ENCODE data around the gene SDK1.

The SDK1 gene, protein sequence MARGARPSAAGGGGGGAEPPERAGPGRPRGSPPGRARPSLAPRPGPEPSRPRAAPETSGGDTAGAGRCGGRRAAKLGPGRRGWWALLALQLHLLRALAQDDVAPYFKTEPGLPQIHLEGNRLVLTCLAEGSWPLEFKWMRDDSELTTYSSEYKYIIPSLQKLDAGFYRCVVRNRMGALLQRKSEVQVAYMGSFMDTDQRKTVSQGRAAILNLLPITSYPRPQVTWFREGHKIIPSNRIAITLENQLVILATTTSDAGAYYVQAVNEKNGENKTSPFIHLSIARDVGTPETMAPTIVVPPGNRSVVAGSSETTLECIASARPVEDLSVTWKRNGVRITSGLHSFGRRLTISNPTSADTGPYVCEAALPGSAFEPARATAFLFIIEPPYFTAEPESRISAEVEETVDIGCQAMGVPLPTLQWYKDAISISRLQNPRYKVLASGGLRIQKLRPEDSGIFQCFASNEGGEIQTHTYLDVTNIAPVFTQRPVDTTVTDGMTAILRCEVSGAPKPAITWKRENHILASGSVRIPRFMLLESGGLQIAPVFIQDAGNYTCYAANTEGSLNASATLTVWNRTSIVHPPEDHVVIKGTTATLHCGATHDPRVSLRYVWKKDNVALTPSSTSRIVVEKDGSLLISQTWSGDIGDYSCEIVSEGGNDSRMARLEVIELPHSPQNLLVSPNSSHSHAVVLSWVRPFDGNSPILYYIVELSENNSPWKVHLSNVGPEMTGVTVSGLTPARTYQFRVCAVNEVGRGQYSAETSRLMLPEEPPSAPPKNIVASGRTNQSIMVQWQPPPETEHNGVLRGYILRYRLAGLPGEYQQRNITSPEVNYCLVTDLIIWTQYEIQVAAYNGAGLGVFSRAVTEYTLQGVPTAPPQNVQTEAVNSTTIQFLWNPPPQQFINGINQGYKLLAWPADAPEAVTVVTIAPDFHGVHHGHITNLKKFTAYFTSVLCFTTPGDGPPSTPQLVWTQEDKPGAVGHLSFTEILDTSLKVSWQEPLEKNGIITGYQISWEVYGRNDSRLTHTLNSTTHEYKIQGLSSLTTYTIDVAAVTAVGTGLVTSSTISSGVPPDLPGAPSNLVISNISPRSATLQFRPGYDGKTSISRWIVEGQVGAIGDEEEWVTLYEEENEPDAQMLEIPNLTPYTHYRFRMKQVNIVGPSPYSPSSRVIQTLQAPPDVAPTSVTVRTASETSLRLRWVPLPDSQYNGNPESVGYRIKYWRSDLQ (N-terminal part only)

DNA sequence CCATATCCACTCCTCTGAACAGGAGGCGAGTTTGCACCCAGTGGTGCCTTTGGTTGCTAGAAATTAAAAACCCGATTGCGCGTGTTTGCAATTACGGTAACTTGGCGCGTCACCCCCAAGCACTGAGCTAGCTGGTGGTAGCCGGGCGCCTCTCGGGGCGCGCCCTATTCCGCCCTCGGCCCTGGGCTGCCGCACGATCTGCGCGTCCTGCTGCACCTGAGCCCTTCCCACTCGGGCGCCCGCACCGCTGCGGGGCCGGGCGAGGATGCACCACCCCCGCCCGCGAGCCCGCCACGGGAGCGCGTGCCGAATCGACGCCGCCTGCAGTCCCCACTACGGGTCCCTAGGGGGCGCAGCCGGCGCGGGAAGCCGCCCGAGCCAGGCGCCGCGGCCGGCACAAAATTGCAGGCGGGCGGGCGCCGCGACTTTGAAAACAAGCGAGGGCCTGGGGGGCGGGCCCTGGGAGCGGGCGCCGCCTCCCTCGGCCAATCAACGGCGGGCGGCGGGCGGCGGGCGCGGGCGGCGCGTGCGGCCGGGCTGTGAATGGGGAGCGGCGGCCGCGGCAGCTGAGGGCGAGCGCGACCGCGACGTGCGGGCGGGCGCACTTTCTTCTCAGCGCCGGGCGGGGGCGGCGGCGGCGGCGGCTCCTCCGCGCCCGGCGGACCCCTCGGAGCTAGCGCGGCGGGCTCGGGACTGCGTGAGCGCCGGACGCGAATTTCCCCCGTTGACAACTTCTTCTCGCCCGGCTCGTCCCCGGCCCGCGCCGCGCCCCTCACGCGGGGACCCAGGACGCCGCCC lies at the start of gene SDK1:
TSS of gene SDK1 (plus strand) at position 602 of the 798 bp plus-strand sequence. CDS start 335 bp downstream, outside the sequence.
- DNase-seq: peak; percentile 22

- no peak for DNase-seq
Observed at GRCh38 chr7:3254718-3255117, 46.3 kb upstream of the SDK1 start.

GRCh38 chr7:3259711-3260400 lies 41.2 kb upstream of the SDK1 start:
- no peak for DNase-seq

DNA sequence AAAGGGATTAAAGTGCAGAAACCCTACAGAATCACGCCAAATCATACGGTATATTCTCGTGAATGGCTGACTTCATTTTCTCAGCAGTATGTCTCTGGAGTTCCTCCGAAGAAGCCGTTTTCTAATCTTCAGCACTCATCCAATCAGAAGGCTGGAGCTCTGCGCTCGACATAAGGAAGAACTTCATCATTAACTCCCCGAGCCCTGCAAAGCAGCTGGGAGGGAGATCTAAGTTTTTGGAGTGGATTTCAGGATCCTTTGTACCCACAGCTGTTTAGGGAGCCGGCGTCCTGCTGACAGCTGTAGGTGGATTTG lies 40.7 kb upstream of the SDK1 start:
- no peak for DNase-seq

DNA sequence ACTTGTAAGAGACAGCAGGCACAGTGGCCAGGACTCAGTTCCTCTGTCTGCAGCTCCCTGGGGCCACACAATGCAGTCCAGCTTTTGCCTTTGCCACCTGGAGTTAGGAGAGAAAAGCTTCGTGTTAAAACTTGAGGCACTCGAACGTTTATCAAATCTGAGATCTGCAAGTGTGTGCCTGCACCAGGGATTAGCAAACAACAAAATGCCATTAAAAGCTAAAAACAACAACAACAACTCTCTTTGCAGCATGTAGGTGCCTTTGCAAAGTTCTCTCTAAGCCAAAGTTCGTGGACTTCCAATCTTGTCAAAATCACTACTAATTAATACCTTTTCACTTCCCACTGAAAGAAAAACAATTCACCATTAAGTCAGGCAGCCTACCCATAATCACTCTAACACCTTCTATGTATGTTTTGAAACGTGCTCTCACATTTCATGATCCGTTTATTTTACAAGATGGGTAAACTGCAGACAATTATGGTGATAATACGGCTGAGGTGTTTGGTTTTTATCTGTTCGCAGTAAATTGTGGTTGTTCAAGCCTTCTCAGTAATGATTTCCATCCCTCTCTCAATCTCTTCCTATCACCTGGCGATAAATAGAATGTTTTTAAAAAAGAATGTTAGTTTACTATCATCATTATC lies 36.2 kb upstream of the SDK1 start:
- no peak for DNase-seq

DNA sequence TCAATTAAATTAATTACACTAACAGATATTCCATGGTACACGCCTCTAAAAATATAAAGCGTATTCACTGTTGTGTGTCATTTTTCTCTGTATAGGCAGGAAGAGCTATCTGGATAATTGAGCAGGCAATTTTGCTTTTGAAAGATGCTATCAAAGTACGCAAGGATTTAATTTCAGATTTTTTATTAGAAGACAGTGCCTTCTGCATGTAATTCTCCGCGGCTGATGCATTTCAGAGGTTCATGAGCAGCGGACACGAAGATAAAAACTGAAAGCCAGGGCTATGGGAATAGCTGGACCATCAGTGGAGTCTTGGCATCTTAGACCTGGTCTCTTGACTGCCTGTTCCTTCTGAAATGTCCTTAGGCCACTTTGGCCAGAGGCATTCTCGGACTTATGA lies 35.7 kb upstream of the SDK1 start:
- DNase-seq: no peak

- DNase-seq: no peak
Observed at GRCh38 chr7:3266240-3266639, 34.8 kb upstream of the SDK1 start.

- no peak for DNase-seq
Observed at GRCh38 chr7:3267966-3268690, 32.9 kb upstream of the SDK1 start.

DNA sequence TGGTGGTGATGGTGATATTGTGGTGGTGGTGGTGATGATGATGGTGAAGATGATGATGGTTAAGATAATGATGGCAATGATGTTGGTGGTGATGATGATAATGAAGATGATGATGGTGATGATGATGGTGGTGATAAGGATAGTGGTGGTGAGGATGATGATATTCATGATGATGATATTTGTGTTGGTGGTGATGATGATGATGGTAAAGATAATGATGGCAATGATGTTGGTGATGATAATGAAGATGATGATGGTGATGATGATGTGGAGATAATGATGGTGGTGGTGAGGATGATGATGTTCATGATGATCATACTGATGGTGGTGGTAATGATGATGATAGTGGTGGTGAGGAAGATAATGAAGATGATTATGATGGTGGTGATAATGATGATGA lies 30.7 kb upstream of the SDK1 start:
- DNase-seq: no peak

GRCh38 chr7:3271298-3271697 lies 29.8 kb upstream of the SDK1 start:
- DNase-seq: no peak

DNA sequence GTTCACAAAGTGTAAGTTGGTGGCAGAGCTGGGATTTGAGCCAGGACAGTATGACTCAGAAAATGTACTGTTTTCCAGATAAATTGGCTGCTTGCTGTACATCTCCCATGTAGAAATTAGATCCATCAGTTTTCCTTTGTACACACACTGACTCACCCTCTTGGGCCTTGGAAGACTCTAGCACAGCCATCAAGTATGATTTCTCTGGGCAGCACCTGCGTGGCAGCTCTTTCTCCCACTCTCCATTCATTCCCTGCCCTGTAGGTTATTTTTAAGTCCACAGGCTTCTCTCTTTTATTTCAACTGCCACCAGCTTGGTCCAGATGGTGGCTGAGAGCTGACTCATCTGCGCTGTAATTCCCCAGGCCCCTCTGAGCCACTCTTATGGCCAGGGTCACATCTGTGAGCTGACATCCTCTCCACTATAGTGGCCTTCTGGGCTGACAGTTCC lies 28.3 kb upstream of the SDK1 start:
- no peak for DNase-seq

GRCh38 chr7:3274131-3274530 lies 26.9 kb upstream of the SDK1 start:
- no peak for DNase-seq

- no peak for DNase-seq
Observed at GRCh38 chr7:3277604-3278572, 23.2 kb upstream of the SDK1 start.

GRCh38 chr7:3279147-3279818 lies 21.8 kb upstream of the SDK1 start:
- no peak for DNase-seq

DNA sequence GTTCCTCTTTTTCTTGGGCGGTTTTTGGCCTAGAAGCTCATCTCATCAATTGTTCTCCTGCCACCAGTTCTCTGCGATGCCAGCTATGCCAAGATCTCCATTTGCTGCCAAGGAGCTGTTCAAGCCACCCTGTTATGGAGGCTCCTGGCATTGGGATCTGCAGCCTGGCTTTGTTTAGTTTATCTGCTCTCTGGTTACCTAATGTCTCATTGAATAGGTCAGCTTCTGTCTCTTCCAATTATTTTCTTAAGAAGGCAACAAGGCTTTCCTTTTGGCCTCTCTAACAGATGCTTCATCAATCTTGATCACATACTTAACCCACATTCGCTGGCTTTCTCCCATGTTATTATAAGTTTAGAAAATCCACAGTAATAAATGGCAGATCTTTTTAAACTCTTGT lies 20.6 kb upstream of the SDK1 start:
- DNase-seq: no peak

DNA sequence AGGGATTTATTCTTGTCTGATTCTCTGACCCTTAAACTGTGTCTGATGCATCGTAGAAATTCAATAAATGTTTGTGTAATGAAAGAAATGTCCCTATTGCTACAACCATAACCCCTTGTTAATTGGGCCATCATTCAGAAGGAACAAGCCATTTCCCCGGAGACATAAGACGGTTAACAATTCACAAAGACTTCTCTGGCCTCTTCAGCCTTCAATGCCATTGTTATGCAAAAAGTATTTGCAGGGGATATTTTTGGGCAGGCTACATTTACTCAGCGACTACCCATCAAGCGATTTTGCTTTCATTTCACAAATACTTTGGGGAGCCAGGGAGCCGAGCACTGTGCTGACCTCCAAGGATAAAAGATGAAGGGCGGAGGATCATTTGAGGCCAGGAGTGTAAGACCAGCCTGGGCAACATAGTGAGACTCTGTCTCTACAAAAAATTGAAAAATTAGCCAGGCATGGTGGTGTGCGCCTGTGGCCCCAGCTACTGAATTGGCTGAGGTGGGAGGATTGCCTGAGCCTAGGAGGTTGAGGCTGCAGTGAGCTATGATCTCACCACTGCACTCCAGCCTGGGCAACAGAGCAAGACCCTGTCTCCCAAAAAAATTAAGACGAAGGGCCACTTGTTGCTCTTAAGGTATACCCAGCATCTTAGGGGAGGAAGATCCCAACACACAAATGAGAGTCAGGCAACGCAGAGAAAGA lies 20.0 kb upstream of the SDK1 start:
- no peak for DNase-seq

DNA sequence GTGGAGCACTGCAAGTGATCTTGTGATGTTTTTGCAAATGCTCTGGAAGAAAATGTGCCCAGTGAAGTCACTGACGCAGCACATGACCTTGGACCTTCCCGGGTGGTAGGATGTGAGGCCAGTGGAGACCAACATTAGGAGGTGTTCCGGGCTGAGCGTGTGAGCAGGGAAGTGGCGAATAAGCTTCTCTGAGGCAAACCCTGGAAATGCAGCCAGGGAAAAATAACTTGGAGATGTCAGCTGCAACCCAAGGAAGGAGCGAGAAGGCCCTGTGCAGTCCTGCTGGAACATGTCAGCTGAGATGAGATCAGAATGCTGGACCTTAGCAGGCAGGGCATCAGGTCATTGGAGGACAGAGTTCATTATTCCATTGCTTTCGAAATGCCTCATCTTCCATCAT lies 18.6 kb upstream of the SDK1 start:
- DNase-seq: no peak

- DNase-seq: no peak
Observed at GRCh38 chr7:3283130-3283704, 17.8 kb upstream of the SDK1 start.
